Progenitor cell of endocrine pancreas (in vitro differentiated cells): Measurements from ENCODE around the gene PPP2R2D. TPM values are rescaled to one million over a fixed set of nuclear protein-coding genes. Genes with fewer than 3 reads are reported as not detected.
A peak's percentile ranks its signal among the peaks of the same experiment; 100 is the strongest.

Experiments used
- DNase-seq: peaks from one replicate; pipeline ENCODE4 v3.0.0; 2021; ENCODE audit warnings: low spot score; ENCODE audit not compliant: unreplicated experiment
- H3K27ac Mint-ChIP-seq: 2 replicates; pipeline ENCODE4 v1.8.0; 2021; ENCODE audit warnings: mild to moderate bottlenecking, moderate library complexity, mixed read lengths
- H3K27me3 Mint-ChIP-seq: 2 replicates; pipeline ENCODE4 v1.8.0; 2021; ENCODE audit warnings: mixed read lengths
- H3K36me3 Mint-ChIP-seq: 2 replicates; pipeline ENCODE4 v1.8.0; 2022; ENCODE audit warnings: mixed read lengths; ENCODE audit not compliant: insufficient read depth
- H3K4me1 Mint-ChIP-seq: 2 replicates; pipeline ENCODE4 v1.8.0; 2021; ENCODE audit warnings: low read depth, mixed read lengths
- H3K4me3 Mint-ChIP-seq: 2 replicates; pipeline ENCODE4 v1.8.0; 2021; ENCODE audit warnings: low read depth, mild to moderate bottlenecking, moderate library complexity, mixed read lengths
- H3K9me3 Mint-ChIP-seq: 2 replicates; pipeline ENCODE4 v1.8.0; 2021; ENCODE audit warnings: low read depth, mixed read lengths
- total RNA-seq: library from RNA; stranded (reverse); gene quantifications from 2 replicates; pipeline ENCODE4 v1.2.1, GENCODE V29; 2021
- TF ChIP-seq, protein P1 (sequence below): fragments of 200-600 bp; sonication (generic); IDR thresholded peaks from one replicate; pipeline ENCODE4 v1.5.0; 2021; ENCODE audit warnings: antibody characterized with exemption, mild to moderate bottlenecking; ENCODE audit not compliant: unreplicated experiment

The PPP2R2D gene
- total RNA-seq, 1 donor from 2014 or later = 43.6 TPM

DNA sequence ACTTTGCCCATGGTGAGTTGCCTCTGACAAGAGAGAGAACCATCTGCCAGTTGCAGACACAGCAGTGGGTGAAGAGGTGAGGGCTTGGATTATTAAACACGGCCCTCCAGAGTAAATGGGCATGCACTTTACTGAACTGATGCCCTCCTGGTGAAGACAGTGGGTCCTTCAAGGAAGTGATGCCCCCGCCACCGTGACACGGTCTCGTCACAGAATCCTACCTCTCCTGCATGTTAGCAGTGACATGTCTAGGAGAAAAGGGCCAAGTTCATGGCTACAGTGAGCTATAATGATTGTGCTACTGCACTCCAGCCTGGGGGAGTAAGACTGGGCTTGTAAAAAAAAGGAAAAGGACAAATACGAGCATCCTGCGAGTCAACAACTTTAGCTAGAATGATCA, 78.5 kb downstream of the PPP2R2D start:
- peaks cover 28% of the 10 kb centered on the region for H3K4me1 Mint-ChIP-seq
- peak overlapping the region; percentile 79 for H3K27ac Mint-ChIP-seq
- no peaks in the 10 kb centered on the region for H3K9me3 Mint-ChIP-seq
- peak overlapping the region; percentile 52 for H3K4me3 Mint-ChIP-seq
- H3K27me3 Mint-ChIP-seq = peaks cover 13% of the 10 kb centered on the region
- no peak for DNase-seq
- TF ChIP-seq, protein P1, sequence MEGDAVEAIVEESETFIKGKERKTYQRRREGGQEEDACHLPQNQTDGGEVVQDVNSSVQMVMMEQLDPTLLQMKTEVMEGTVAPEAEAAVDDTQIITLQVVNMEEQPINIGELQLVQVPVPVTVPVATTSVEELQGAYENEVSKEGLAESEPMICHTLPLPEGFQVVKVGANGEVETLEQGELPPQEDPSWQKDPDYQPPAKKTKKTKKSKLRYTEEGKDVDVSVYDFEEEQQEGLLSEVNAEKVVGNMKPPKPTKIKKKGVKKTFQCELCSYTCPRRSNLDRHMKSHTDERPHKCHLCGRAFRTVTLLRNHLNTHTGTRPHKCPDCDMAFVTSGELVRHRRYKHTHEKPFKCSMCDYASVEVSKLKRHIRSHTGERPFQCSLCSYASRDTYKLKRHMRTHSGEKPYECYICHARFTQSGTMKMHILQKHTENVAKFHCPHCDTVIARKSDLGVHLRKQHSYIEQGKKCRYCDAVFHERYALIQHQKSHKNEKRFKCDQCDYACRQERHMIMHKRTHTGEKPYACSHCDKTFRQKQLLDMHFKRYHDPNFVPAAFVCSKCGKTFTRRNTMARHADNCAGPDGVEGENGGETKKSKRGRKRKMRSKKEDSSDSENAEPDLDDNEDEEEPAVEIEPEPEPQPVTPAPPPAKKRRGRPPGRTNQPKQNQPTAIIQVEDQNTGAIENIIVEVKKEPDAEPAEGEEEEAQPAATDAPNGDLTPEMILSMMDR = no peak
- no peaks in the 10 kb centered on the region for H3K36me3 Mint-ChIP-seq

DNA sequence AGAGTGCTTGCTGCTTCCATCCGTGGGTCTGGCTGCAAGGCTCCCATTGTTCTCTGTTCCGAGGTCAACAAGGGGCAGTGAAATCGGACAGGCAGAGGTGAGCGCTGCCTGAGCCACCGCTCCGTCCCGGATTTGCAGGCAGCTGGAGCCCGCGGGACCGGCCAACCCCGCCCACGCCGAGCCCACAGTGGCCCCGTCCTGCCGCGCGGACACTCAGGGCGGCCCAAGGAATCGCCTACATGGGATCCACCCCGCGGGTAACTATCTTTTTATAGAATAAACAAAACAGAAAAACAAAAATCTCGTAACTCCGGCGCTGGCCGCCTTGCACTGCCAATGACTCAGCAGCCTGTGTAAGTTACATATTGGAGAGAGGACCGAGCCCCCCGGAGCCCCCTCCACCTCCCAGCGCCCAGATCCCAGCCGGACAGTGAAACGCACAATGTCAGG, 79.0 kb downstream of the PPP2R2D start:
- no peak for DNase-seq
- TF ChIP-seq, protein P1 = no peak
- Mint-ChIP-seq H3K27ac (peak overlapping the region; percentile 79), H3K4me1 (peaks cover 28% of the 10 kb centered on the region), H3K9me3 (no peaks in the 10 kb centered on the region), H3K4me3 (peak overlapping the region; percentile 52), H3K27me3 (peaks cover 16% of the 10 kb centered on the region), H3K36me3 (no peaks in the 10 kb centered on the region)

DNA sequence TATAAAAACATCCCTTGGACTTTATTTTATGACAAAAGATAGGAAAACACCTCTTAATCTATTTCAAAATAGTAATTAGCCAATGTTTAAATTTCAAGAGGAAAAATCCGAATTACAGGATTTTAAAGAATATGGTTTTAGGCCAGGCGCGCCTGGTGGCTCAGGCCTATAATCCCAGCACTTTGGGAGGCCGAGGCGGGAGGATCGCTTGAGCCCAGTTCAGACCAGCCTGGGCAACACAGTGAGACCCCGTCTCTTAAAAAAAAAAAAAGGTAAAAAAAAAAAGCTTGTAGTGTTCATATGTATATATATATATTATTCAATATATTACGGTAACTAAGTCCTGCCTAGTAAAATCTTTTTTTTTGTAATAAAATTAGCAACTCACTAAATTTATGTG, 79.5 kb downstream of the PPP2R2D start:
- H3K4me3 Mint-ChIP-seq = peak overlapping the region; percentile 84
- TF ChIP-seq, protein P1 = no peak
- peaks cover 28% of the 10 kb centered on the region for H3K4me1 Mint-ChIP-seq
- H3K27me3 Mint-ChIP-seq = peaks cover 16% of the 10 kb centered on the region
- peak overlapping the region; percentile 79 for H3K27ac Mint-ChIP-seq
- H3K36me3 Mint-ChIP-seq = no peaks in the 10 kb centered on the region
- no peaks in the 10 kb centered on the region for H3K9me3 Mint-ChIP-seq
- DNase-seq = no peak

DNA sequence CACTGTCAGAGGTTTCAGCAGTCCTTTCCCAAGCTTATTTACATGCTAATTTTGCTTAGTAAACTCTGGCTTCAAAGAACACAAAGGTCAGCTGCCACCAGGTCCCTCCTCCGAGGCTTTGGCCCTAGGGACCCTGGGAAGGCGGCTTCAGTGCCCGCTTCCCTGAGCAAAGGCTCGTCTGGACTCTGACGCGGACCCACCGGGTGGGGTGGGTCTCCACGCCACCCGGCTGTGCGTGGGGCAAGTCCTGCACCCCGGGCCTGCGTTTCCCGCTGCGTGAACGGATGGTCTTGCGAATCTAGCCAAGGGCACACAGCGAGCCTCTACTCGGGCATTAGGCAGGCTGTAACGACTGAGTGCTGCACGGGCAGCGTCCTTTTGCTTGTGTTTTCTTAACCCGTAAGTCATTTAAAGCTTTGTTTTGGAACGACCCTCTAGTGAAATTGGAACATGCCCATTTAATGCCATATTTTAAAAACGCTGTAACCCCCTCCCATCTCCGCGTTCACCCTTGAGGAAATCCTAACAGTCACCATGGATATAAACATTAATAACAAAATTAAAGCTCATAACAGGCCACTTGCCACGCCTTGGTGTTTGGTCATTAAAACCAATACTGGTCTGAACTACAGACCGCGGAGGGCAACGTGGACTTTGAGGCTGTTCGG, 80.1 kb downstream of the PPP2R2D start:
- TF ChIP-seq, protein P1 = no peak
- H3K27me3 Mint-ChIP-seq = peaks cover 16% of the 10 kb centered on the region
- H3K9me3 Mint-ChIP-seq = peaks cover 1% of the 10 kb centered on the region
- H3K27ac Mint-ChIP-seq = peak overlapping the region; percentile 88
- H3K4me1 Mint-ChIP-seq = peaks cover 28% of the 10 kb centered on the region
- peaks cover under 1% of the 10 kb centered on the region for H3K36me3 Mint-ChIP-seq
- no peak for DNase-seq
- peak overlapping the region; percentile 84 for H3K4me3 Mint-ChIP-seq

DNA sequence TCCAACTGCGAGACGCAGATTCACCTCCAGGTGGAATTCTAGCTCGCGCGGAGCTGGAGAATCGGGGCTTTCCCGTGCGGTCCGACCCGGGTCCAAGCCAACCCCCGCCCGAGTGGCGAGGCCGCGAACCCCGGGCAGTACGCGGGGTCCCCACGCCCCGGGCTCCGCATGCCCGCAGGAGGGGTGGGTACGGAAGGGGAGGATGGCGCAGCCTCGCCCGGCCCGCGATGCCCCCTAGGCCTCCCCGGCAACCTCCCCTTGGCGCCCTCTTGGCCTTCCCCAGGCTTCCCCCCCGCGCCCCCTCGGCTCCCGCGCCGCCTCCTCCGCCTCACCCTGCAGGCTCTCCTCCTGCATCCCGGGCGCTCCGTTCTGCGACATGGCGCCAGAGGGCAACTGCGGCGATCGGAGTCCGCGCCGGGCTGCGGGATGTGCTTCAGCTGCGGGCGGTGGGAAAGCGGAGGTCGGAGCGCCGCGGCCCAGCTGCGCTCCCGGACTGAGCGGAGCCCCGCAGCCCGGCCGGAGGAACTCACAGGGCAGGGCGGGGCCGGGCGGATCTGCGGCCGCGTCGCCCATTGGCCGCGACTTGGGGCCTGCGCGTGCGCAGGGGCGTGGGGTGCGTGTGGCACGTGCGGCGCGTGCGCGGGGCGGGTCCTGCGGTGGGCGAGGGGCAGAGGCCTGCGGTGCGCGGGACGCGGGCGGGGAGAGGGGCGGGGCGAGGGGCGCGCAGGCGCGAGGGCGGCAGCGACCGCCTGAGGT, 80.8 kb downstream of the PPP2R2D start, which contains the start of gene BNIP3:
BNIP3 (minus strand) TSS at position 495 of the 756 bp plus-strand sequence; CDS start at position 378, 117 bp downstream.
- DNase-seq = peak; percentile 97
- Mint-ChIP-seq H3K9me3 (peaks cover 4% of the 10 kb centered on the region), H3K36me3 (peaks cover 1% of the 10 kb centered on the region), H3K4me3 (peak within 1 kb of the TSS; percentile 84), H3K27ac (peak within 1 kb of the TSS; percentile 88), H3K27me3 (peaks cover 16% of the 10 kb centered on the region), H3K4me1 (peaks cover 28% of the 10 kb centered on the region)
- TF ChIP-seq, protein P1 = peak; percentile 39
